ENCODE results near the gene MAP3K14.

Gene MAP3K14

DNA sequence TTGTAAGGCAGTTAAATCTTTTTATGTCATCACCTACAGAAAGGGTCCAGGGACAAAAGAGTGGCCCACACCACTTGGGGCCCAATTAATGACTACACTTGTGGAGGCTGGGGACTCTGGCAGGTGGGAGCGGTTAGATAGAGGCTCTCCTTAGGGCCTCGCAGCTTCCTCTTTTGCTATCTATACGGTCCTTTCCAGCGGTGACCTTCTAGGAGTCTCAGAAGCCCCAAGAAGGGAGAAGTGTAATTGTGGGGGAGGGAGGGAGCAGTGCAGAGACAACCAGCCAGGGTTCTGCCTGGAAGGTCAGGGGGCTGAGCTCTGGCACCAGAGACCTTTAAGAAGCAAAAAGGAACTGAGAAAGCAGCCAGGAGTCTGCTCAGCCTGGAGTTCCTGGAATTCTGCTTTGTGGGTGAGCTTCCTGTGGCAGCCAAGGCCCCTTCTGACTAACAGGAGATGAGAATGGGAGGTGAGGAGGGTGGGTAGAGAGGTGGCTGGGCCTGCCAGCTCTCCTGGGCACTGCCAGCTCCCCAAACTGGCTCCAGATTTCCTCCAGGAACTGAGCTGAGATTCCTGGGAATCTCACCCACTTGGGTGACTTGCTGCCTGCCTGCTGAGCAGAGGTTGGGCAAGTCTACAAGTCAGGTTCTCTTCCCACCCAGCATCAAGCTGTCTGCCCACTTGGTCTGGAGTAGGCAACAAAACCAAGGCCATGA is 16.3 kb upstream of the MAP3K14 start:
- no peaks in the 10 kb centered on the region for H3K36me3 Mint-ChIP-seq (ENCODE audit: low read depth)
- no peaks in the 10 kb centered on the region for H3K27me3 Mint-ChIP-seq
- peaks cover 23% of the 10 kb centered on the region for H3K4me1 Mint-ChIP-seq (ENCODE audit: low read depth)
- H3K9me3 Mint-ChIP-seq = no peaks in the 10 kb centered on the region
- no peak overlapping the region for H3K4me3 Mint-ChIP-seq
- peak overlapping the region; percentile 49 for H3K27ac Mint-ChIP-seq

DNA sequence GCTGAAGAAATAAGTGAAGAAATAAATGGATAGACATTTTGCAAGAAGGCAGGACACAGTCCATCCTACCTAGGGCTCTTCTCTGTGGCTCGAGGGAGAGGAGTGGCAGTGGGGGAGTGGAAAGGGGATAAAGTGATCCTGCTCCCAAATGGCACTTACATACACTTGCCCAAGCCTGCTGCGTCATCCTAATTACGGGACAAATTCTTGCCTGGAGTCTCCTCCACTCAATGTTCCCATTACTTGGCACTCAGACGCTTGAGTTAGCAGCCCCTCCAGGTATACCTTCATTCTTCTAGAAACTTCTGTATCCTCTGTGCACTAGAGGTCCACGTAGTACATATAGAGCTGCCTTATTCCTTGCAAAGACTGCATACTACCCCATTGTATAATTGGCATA is 15.7 kb upstream of the MAP3K14 start:
- no peaks in the 10 kb centered on the region for H3K9me3 Mint-ChIP-seq
- H3K4me3 Mint-ChIP-seq = no peak overlapping the region
- H3K27ac Mint-ChIP-seq = no peak overlapping the region
- peaks cover 23% of the 10 kb centered on the region for H3K4me1 Mint-ChIP-seq (ENCODE audit: low read depth)
- H3K27me3 Mint-ChIP-seq = no peaks in the 10 kb centered on the region
- H3K36me3 Mint-ChIP-seq (ENCODE audit: low read depth) = no peaks in the 10 kb centered on the region

DNA sequence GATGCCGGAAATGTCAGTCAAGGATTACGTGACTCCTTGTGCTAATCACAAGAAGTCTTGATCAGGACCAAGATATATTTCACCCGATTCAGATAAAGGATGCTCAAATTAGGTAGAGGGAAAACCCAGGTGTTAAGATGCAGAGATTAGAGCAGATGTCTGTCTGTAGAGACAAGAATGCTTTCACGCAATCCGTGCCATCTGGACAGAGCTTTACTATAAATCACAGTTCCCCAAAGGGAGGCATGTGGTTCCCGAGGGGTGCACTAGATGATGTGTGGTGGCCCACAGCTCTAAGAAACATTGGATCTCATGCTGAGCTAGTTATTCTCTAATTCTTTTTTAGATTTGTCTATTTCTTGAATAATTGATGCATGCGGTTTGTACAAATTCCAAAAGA is 9.8 kb upstream of the MAP3K14 start:
- no peak overlapping the region for H3K4me3 Mint-ChIP-seq
- peaks cover 14% of the 10 kb centered on the region for H3K4me1 Mint-ChIP-seq (ENCODE audit: low read depth)
- H3K27me3 Mint-ChIP-seq = no peaks in the 10 kb centered on the region
- no peak overlapping the region for H3K27ac Mint-ChIP-seq
- H3K9me3 Mint-ChIP-seq = no peaks in the 10 kb centered on the region
- no peaks in the 10 kb centered on the region for H3K36me3 Mint-ChIP-seq (ENCODE audit: low read depth)

DNA sequence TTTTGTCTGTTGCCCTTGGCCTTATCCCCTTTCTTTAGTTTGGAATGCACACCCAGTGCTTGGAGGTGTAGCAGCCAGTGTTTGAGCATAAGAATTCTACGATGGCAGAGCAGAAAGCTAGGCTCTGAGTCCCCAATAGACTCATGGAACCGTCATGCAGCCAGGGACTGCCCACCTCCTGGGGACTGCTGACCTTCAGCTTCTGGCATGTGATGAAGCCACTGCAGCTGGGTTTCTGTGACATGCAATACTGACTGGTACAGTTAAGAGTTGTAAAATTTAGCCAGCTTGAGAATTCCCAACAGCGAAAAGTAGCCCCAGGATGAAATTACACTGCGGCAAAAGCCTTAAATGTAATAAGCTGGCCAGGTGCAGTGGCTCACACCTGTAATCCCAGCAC is 9.0 kb upstream of the MAP3K14 start:
- H3K27me3 Mint-ChIP-seq = no peaks in the 10 kb centered on the region
- no peaks in the 10 kb centered on the region for H3K36me3 Mint-ChIP-seq (ENCODE audit: low read depth)
- no peak overlapping the region for H3K4me3 Mint-ChIP-seq
- peaks cover 22% of the 10 kb centered on the region for H3K4me1 Mint-ChIP-seq (ENCODE audit: low read depth)
- H3K27ac Mint-ChIP-seq = no peak overlapping the region
- H3K9me3 Mint-ChIP-seq = no peaks in the 10 kb centered on the region

DNA sequence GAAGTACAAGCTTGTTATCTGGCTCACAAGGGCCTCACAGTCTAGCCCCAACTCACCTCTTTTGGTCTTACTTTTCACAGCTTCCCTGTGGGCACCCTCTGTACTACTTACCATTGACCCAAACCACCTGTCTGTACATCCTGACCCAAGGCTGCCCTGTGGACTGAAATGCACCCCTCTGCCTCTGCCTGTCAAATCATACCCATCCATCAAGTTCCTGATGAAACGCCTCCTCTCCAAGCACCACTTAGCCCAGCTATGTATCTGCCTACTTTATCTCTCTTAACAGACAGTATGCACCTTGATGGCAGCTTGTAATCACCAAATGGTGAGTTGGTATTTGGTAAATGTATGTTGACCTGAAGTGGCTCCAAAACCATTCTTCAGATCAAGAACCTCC is 7.5 kb upstream of the MAP3K14 start:
- Mint-ChIP-seq H3K36me3 (ENCODE audit: low read depth) (no peaks in the 10 kb centered on the region), H3K27me3 (no peaks in the 10 kb centered on the region), H3K4me1 (ENCODE audit: low read depth) (peaks cover 29% of the 10 kb centered on the region), H3K27ac (no peak overlapping the region), H3K9me3 (no peaks in the 10 kb centered on the region), H3K4me3 (no peak overlapping the region)

DNA sequence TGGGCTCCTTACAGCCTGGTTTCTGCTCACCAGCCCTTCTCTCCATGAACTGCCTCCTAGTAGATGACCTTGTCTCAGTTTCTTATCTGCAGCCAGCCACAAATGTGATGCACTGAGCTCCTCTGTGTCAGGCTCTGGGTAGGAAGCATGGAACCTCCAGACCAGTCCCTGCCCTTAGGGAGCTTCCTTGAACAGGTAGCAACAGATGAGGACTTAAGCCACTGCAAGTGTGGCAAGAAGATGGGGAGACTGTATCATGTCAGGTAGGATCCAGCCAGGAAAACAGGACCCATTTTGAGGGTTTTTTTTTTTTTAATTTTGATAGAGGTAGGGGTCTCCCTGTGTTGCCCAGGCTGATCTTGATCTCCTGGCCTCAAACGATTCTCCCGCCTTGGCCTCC is 5.3 kb upstream of the MAP3K14 start:
- Mint-ChIP-seq H3K9me3 (no peaks in the 10 kb centered on the region), H3K27me3 (no peaks in the 10 kb centered on the region), H3K36me3 (ENCODE audit: low read depth) (no peaks in the 10 kb centered on the region), H3K4me1 (ENCODE audit: low read depth) (peaks cover 51% of the 10 kb centered on the region), H3K4me3 (no peak overlapping the region), H3K27ac (peak overlapping the region; percentile 38)

DNA sequence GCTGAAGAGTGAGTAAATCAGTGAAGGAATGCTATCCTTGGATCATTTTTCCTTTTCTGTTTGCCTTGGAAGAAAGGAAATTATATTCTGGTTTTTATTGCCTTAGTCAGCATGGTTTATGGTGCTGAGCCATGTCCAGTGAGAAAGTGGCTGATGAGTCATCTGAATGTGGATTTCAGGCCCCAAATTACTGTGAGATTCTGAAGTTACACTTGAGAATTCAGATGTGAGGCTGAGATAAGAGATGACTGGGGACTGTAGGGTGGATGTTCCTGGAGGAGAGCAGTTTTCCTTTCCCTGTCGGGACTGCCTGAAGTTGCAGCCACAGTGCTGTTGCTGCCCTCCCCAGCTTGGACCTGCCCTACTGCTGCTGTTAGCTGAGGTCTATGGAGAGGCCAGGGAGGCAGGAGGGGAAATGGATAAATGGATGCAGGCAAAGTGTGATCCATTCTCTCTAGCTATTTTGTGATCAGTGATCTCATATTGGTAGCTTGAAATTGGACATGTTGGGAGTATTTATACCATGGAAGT is 4.2 kb upstream of the MAP3K14 start:
- Mint-ChIP-seq H3K4me1 (ENCODE audit: low read depth) (peaks cover 53% of the 10 kb centered on the region), H3K36me3 (ENCODE audit: low read depth) (peaks cover 2% of the 10 kb centered on the region), H3K9me3 (no peaks in the 10 kb centered on the region), H3K4me3 (no peak overlapping the region), H3K27ac (peak overlapping the region; percentile 54), H3K27me3 (no peaks in the 10 kb centered on the region)

DNA sequence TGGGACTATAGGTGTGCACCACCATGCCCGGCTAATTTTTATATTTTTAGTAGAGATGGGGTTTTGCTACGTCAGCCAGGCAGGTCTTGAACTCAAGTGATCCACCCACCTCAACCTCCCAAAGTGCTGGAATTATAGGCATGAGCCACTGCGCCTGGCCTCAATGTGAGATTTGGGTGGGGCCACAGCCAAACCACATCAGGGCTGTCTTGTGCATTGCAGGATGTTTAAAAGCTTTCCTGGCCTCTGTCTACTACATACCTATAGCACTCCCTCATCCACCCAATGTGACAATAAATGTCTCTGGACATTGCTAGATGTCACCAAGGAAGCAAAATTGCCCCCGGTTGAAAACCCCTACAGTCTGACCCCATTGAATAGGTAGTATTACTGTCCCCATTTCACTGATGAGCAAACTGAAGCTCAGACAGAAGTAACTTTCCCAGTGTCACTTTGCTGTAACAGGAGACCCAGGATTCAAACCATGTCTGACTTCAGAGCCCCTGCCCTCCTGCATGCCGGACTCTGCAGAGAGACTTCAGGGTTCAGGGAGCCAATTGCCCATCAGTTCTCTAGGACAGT is 3.6 kb upstream of the MAP3K14 start:
- Mint-ChIP-seq H3K27me3 (no peaks in the 10 kb centered on the region), H3K4me3 (peak overlapping the region; percentile 9), H3K9me3 (no peaks in the 10 kb centered on the region), H3K27ac (no peak overlapping the region), H3K4me1 (ENCODE audit: low read depth) (peaks cover 53% of the 10 kb centered on the region), H3K36me3 (ENCODE audit: low read depth) (peaks cover 7% of the 10 kb centered on the region)

DNA sequence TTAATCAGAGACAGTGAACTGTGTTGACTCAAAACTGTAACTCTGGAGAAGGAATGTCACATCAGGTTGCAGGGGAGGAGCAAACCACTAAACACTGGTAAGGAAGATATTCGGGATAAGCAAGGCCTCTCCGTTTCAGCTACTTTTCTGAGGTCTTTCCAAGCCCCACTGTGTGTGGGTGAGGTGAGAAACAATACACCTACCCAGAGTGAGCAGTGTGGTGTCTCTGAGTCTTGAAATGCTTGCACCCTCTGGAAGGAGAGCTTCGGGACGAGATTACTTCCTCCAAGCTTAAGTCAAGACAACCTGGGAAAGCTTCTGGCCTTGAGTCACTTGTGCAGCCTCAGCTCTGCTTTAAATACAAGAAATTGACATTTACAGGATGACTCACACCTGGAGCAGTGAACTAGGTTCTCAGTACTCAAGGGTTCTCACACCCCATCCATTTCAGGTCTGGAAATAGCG is 2.5 kb upstream of the MAP3K14 start:
- Mint-ChIP-seq H3K27me3 (no peaks in the 10 kb centered on the region), H3K4me1 (ENCODE audit: low read depth) (peaks cover 61% of the 10 kb centered on the region), H3K36me3 (ENCODE audit: low read depth) (peaks cover 18% of the 10 kb centered on the region), H3K9me3 (no peaks in the 10 kb centered on the region), H3K4me3 (peak overlapping the region; percentile 24), H3K27ac (peak overlapping the region; percentile 56)

DNA sequence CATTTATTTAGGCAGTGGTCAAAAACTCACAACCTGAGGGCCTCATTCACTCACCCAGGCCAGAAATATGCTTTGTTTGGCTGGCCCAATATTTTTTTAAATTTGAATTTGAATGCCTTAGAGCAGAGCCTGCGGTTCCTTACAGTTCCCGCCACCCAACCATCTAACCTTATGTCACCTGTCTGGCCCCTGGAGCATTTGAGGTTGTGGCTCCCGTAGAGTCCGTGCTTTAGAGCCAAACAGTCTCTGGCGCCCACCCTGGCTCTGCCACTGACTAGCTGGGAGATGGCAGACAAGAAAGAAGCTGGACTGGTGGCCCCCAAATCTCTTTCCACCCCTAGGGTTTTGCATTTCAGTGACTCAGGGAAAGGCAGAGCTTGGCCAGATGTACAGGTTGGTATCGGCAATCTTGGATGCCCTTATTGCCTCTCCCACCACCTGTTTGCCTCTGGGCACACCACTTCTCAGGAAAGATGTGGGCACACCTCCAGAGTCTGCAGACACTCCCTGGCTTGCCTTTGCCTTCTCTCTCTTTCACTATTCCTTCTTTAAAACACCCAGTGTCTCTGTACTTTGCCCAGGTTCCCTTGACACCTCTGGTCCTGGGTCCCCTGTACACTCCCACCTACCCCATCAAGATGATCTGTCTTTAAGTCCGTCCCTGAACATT is 1.9 kb upstream of the MAP3K14 start:
- Mint-ChIP-seq H3K27me3 (no peaks in the 10 kb centered on the region), H3K4me3 (peak overlapping the region; percentile 24), H3K4me1 (ENCODE audit: low read depth) (peaks cover 67% of the 10 kb centered on the region), H3K36me3 (ENCODE audit: low read depth) (peaks cover 23% of the 10 kb centered on the region), H3K27ac (peak overlapping the region; percentile 56), H3K9me3 (no peaks in the 10 kb centered on the region)

DNA sequence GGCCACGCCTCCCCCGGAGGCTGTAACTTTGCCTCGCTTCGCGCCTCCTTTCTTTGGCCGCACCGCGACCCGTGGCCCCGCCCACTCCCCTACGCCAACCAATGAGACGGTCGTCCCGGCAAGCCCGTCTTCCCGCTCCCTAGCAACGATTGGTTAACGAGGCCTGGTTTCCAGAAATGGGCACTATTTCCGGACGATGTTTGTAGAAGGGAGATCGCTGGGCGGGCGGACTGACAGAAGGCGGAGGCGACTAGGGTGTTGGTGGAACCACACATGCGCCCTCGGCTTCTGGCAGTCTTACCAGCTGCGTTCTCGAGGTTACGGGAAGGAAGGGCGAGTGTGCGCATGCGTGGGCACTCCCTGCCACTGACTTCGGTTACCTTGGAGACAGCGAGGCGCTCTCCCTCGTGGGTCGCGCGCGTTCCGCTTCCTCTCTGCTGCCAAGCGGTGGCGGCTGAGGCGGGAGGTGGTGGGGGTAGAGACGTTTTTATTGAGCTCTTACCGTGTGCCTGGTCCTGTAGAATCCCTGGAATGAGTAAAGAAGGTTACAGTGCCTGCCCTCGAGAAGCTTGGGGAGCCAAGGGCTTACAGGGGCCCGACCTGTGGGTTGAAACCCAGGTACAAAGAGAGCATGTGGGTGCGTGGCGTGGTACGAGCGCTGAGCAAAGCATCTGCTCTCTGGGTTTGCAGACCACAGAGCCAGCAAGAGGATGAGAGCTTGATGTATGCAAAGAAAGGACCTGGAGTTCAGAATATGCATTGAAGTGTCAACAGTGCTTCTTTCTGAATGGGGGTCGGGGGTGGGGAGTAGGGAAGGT is 500 bp upstream of the MAP3K14 start:
- H3K9me3 Mint-ChIP-seq = no peaks in the 10 kb centered on the region
- peaks cover 33% of the 10 kb centered on the region for H3K36me3 Mint-ChIP-seq (ENCODE audit: low read depth)
- H3K4me1 Mint-ChIP-seq (ENCODE audit: low read depth) = peaks cover 81% of the 10 kb centered on the region
- H3K4me3 Mint-ChIP-seq = peak overlapping the region; percentile 85
- H3K27me3 Mint-ChIP-seq = no peaks in the 10 kb centered on the region
- peak overlapping the region; percentile 90 for H3K27ac Mint-ChIP-seq

DNA sequence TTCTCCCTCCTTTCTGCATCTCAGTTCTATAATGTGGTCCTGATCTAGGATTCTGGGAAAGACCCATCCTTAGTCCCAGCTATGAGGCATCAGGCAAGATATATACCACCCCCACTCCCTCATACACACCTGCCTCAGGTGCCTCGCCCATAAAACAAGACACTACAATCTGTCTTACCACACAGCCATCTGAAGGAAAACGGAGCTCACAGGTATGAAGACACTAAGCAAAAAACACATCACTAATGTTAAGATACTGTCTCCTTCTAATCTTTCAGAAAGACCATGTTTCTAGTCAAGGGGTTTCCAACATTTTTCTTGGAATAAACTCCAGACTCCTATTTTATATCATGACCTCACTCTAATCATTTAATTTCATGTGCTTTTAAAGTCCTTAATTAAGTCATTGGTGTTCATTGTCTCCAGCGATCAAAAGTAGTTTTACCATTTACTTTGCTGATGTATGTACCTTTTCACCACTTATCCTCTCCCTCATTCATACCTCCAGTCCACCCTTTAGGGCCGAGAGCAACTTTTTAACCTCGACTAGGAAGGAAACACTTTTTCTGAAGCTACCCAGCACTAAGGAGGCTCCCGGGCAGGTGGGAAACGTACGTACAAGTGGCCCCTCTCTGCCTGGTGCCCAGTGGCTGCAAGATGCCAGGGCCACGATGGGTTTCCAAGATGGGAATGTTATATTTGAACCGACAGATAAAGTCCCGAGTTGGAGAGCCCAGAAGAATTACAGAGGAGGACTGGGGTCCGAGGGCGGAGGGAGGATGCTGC is 979 bp downstream of the MAP3K14 start:
- no peaks in the 10 kb centered on the region for H3K9me3 Mint-ChIP-seq
- H3K4me3 Mint-ChIP-seq = peak overlapping the region; percentile 96
- H3K4me1 Mint-ChIP-seq (ENCODE audit: low read depth) = peaks cover 81% of the 10 kb centered on the region
- peaks cover 45% of the 10 kb centered on the region for H3K36me3 Mint-ChIP-seq (ENCODE audit: low read depth)
- no peaks in the 10 kb centered on the region for H3K27me3 Mint-ChIP-seq
- peak overlapping the region; percentile 99 for H3K27ac Mint-ChIP-seq

DNA sequence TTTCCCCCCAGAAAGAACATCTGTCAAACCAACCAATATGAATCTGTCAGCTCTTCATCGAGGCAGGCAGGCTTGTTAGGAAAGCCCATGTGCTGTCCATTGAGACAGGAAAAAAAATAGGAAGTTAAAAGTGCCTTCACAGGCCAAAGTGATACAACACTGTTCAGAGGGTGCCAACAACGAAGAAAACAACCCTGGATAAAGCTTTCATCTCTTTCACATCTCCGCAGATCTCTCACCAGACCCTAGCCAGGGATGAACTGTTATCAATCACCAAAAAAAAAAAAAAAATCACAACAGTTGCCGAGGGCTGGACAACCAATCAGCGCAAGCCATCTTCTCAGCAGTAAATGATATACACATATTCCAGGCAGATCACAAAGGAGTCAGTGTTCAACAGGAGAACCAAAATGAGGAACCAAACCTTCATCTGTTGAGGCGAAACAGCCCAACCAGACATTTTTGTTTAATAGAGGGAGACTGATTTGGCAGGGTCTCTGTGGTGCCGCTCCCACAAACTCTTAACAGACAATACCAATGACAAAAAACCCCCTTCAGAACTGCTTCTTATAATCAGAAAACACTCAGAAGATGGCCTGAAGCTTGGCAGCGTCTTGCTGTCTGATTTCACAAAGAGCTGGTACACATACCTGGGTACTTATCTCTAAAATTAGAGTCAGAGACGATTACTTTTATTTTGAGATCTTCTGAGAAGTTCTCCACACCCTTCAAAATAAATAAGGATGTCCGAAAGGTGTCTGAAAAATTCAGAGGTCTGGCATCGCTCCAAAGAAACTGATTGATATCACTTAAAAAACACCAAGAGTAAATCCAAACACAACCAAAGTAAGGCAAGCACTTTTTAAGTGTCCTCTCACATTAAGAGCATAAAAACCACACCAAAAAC is 1.8 kb downstream of the MAP3K14 start:
- peak overlapping the region; percentile 96 for H3K4me3 Mint-ChIP-seq
- peaks cover 53% of the 10 kb centered on the region for H3K36me3 Mint-ChIP-seq (ENCODE audit: low read depth)
- no peaks in the 10 kb centered on the region for H3K27me3 Mint-ChIP-seq
- peak overlapping the region; percentile 99 for H3K27ac Mint-ChIP-seq
- no peaks in the 10 kb centered on the region for H3K9me3 Mint-ChIP-seq
- H3K4me1 Mint-ChIP-seq (ENCODE audit: low read depth) = peaks cover 81% of the 10 kb centered on the region

All from stimulated activated naive CD8-positive, alpha-beta T cell treated with anti-CD3 and anti-CD28 coated beads, Interleukin-15, Interleukin-2, amounts not matched to agents 100 ng/mL and 50 ng/mL, for 24 hours (primary cell).